Stimulated activated naive CD4-positive, alpha-beta T cell treated with Interleukin-2 at 50 U/mL for 16 hours (primary cell): ENCODE results near the gene LTBP1.
A peak's percentile ranks its signal among the peaks of the same experiment; 100 is the strongest.
"Not testable (repeated sequence)": the region's sequence is repeated elsewhere in the genome, so short reads cannot be mapped to it uniquely, and the experiment has no call there.

Experiments
- DNase-seq: peaks from one replicate; lab custom pipeline; 2025; lab: John Stamatoyannopoulos, UW

Gene LTBP1, protein sequence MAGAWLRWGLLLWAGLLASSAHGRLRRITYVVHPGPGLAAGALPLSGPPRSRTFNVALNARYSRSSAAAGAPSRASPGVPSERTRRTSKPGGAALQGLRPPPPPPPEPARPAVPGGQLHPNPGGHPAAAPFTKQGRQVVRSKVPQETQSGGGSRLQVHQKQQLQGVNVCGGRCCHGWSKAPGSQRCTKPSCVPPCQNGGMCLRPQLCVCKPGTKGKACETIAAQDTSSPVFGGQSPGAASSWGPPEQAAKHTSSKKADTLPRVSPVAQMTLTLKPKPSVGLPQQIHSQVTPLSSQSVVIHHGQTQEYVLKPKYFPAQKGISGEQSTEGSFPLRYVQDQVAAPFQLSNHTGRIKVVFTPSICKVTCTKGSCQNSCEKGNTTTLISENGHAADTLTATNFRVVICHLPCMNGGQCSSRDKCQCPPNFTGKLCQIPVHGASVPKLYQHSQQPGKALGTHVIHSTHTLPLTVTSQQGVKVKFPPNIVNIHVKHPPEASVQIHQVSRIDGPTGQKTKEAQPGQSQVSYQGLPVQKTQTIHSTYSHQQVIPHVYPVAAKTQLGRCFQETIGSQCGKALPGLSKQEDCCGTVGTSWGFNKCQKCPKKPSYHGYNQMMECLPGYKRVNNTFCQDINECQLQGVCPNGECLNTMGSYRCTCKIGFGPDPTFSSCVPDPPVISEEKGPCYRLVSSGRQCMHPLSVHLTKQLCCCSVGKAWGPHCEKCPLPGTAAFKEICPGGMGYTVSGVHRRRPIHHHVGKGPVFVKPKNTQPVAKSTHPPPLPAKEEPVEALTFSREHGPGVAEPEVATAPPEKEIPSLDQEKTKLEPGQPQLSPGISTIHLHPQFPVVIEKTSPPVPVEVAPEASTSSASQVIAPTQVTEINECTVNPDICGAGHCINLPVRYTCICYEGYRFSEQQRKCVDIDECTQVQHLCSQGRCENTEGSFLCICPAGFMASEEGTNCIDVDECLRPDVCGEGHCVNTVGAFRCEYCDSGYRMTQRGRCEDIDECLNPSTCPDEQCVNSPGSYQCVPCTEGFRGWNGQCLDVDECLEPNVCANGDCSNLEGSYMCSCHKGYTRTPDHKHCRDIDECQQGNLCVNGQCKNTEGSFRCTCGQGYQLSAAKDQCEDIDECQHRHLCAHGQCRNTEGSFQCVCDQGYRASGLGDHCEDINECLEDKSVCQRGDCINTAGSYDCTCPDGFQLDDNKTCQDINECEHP (N-terminal part only)

DNA sequence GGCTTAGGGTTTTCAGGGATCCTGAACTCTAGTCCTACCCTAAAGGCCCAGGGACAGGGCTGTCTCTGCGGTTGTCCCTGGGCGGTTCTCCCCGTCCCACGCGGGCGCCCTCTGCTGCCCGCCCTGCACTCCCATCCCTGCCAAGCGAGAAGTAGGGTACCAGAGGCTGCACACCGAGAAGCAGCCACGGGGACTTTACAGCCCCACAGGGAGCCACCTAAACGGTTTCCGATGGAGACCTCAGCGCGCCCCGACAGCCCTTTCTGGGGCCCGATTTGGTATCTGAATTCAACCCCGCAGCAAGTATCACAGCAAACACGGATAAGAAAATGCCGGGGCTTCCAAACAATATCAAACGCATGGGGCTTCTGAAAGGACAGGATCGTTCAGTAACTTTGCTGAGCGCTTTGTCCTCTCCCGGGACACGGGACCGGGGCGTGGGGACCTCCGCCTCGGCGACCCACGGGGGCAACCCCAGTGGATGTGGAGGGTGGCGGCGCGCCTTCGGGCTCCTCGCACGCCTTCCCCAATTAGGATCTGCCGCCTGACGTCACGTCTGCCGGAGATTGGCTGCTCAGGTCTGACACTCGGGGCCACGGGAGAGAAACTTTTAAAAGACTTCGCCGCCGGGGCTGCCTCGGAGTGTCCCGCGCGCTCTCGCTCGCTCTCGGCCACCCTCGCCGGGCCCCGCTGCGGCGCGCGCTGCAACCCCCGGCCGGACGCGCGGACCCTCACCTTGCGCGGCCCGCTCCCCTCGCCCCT is at the start of gene LTBP1:
Gene LTBP1 (plus strand): TSS at position 640 of the 762 bp plus-strand sequence. CDS start 372 bp downstream, outside the sequence.
- peak; percentile 48 for DNase-seq

DNA sequence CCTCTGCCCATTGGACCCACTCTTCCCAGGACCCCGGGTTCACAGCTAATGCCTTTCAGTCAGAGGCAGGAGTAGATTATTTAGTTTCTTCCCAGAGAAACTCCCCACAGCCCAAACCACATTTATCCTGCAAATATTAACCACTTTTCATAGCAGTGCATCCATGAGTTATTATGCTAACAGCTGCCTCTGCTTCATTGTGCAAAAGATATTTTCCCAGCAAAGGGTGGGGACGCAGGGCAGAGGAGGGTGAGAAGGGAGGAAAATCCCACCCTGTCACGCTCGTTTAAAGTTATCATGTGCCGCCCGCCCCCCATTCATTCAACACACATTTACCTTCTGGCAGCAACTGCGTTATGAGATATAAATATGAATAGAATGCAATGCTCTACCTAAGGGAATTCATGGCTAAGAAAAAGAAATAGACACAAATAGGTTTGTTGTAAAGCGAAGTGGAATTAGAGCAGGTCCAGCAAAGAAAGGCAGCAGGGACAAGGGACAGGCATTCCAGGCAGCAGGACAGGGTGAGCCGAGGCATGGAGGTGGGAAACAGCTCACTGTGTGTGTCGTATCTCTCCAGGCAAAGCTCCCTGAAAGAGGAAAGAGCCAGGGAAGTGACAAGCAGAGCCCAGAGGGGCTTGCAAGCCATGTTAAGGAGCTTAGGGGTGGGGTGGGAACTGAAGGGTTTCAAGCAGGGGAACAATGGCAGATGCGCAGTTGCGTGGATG is 46.3 kb upstream of the LTBP1 start:
- DNase-seq: no peak

DNA sequence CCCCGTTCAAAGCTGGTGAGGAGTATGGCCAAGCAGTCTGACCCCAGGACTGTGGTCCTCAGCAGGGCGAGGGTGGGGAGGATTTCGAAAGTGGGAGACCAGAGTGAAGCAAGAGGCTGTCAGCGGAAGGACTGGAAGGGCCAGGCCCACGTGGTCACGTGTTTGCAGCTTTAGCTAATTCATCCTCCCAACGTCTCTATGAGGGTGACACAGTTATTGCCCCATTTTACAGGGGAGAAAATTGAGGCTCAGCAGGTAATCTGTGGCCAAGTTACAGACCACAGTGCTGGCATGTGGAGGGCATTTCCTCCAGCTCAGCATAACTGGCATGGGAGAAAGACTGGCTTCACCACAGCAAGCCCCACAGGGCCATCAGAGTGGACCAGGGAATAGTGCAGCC is 45.4 kb upstream of the LTBP1 start:
- DNase-seq: no peak

DNA sequence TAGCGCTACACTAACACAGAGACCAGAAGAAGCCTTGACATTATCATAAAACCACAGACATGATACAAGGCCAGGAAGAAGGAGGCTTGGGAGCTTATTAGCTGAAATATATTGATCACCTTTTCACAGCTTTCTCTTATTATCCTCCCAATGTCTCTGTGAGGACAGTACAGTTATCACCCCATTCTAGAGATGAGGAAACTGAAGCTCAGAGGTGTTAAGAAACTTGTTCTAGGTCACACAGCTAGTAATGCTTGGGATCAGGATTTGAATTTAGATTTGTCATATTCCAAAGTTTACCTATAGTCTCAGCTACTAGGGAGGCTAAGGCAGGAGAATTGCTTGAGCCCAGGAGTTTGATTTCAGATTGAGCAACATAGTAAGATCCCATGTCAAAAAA is 44.6 kb upstream of the LTBP1 start:
- no peak for DNase-seq

DNA sequence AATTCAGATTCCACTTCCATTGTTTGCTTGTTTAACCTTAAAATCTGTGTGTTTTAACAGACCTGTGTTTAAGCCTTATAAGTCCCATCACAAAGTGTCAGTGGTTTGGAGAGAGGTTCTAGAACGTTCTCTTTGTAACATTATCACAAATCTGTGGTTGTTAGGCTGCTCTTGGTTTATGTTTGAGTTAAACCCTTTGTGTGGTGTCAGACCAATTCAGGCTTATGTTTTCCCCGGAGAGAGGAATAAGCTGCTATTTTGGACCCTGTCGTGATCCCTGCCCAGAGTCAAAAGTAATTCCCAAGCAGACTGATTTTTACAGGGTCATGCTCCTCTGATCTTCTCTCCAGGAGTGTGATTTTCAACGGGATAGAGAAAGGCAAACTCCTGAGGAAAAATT is 43.8 kb upstream of the LTBP1 start:
- DNase-seq: no peak

DNA sequence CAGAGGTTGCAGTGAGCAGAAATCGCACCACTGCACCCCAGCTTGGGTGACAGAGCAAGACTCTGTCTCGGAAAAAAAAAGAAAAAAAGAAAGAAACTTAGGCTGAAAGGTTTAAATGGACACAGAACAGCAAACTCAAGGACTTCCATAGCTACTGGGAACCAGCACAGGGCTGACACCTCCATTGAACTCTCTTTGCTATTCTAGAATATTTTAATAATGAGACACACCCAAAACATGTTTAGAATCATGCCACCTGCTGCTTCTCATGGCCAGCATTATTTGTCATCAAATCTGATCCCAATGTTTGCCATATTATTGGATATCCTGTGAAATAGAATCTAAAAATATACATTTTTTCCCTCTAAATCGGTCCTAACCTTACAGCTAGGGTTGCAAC is 42.7 kb upstream of the LTBP1 start:
- no peak for DNase-seq

DNA sequence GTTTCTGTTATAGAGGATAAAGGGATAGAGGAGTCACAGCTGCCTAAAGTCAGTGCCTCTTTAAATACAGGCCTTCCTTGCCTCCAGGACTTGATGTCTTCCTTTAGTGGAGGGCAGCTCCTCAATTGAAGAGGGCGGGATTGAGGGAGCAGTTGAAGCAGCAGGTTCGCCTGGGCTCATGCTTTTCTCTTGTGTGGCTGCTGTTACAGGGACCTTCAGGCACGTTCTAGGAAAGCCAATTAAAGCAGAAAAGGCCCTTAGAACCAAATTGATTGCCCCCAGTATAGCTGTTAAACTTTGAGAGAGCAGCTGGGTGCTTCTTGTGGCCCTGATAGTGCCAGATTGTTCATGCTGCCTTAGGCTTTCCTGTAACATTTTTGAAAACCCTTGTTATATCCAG is 42.0 kb upstream of the LTBP1 start:
- DNase-seq: no peak

DNA sequence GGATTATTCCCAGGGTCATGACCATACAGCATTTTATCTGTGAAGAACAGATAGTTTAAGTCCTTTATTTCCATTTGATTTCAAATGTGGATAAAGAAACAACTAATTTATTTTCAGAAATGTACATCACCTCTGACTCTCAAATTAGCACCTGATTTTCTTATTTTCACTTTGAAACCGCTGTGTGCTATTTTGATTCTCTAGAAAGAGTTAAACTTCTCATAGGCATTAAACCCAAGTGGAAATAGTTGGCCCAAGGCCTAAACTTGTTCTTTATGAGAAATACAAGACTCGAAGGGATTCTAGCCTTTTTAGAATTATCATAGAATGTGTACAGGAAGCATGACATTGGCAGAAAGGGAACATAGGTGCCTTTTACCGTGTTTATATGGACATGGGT is 41.5 kb upstream of the LTBP1 start:
- no peak for DNase-seq

DNA sequence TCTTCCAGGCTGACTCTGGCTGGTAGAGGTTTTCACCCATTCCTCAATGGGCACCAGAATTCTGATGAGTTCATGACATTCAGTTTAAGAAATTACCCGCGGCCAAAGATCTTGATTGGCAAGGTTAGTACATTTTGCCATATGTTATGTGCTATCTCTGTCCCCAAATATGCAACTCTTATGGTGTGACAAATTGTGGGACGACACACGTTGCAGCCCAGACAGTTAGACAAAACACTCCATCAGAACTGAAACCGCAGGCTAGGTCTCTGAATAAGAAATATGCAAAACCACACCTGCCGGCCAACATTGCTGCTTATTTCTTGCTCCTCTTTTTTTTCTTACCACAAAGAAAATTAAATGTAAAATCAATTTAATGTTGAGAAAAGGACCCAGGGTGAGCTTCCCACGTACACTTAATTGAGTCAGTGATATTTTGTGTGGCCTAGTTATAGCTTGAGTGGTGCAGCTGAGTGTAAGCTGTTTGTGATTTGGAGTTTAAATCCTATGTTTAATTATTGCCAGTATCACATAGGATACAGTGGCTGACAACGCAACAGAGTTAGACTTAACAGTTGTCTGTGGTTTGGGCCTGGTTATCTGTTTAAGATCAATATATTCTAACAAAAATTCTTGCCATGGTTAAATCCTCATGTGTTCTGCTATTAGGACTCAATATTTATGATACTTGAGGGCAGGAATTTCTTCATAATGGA is 35.7 kb upstream of the LTBP1 start:
- DNase-seq: no peak

DNA sequence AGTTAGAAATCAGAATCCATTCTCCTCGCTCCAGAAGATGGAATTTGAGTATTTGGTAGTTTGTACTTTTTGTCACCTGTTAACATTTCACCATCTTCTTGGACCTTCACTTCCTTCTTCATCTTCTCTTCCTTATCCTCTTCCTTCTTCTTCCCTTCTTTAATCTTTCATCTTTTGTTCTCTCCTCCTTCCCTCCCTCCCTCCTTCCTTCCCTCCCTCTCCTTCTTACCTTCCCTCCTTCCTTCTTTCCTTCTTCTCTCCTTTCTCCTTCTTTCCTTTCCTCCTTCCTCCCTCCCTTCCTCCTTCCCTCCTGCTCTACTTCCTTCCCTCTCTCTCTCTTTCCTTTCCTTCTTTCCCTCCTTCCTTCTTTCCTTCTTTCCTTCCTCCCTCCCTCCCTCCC is 31.1 kb upstream of the LTBP1 start:
- DNase-seq: no peak

DNA sequence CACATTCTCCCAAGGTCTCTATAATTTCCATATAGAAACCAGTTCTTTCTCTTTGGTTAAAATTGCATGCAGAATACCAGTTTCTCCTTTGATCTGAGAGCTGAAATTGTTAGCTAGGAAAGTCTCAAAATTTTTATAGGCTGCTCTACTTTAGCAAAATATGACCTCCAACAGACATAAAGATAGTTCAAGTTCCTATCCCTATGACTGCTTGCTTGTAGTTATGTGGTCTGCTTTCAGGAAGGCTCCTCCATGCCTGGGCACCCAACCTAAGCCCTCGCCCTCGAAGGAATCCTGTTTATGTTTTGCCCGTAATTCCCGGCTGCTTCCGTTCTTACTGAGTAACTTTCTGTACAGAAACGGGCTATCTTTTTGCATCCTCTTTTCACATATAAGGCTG is 28.0 kb upstream of the LTBP1 start:
- DNase-seq: no peak

DNA sequence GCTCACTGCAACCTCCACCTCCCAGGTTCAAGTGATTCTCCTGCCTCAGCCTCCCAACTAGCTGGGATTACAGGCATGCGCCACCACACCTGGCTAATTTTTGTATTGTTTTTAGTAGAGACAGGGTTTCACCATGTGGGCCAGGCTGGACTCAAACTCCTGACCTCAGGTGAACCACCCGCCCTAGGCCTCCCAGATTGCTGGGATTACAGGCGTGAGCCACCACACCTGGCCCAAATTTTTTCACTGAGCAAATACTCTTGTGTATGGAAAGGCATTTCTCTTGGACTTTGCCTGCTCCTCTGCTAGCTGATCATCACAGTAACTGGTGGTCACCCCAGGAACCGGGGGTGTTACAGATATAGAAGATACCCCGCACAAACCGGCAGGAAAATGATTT is 26.9 kb upstream of the LTBP1 start:
- not testable (repeated sequence) for DNase-seq

DNA sequence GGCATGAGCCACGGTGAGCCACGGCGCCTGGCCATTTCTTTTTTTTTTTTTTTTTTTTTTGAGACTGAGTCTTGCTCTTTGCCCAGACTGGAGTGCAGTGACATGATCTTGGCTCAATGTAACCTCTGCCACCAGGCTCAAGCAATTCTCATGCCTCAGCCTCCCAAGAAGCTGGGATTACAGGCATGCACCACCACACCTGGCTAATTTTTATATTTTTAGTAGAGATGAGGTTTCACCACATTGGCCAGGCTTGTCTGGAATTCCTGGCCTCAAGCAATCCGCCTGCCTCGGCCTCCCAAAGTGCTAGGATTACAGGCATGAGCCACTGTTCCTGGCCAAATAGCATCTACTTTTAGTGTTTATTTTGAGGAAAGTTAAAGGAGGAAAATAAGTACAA is 25.3 kb upstream of the LTBP1 start:
- not testable (repeated sequence) for DNase-seq

DNA sequence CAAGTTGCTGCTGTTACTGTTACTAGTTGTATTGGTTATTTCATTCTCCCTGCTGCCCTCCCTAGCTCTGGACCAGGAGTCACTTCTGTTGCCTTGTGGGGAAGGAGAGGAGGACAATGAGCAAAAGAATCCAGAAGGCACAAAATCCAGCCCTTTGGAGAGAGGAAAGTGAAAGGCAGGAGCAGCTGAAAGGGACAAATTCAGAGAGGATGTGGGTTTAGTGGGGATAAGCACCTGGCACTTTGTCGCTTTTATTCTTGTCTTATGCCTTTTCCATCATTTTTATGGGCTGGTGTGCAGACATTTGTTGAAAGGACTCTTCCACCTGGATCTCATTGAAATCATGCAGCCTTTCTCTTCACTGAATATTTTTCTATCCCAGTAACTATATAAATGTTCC is 24.3 kb upstream of the LTBP1 start:
- no peak for DNase-seq

DNA sequence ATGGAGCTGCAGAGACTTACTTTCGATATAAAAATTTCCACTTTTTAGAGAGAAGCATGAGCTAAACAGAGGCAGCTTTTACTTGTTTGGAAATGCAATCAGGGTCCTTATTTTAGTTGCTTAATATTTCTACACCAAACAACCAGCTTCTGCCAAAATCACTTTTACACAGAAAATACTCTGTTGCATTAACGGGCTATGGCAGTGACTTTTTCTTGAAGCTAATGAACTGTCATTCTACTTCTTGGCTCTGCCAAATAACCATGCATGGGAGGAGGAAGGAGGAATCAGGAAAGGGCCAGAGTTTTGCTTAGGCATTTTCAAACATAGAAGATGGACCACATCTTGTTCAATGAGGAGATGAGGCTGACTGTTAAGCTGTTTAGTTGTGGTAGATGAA is 23.6 kb upstream of the LTBP1 start:
- DNase-seq: no peak

DNA sequence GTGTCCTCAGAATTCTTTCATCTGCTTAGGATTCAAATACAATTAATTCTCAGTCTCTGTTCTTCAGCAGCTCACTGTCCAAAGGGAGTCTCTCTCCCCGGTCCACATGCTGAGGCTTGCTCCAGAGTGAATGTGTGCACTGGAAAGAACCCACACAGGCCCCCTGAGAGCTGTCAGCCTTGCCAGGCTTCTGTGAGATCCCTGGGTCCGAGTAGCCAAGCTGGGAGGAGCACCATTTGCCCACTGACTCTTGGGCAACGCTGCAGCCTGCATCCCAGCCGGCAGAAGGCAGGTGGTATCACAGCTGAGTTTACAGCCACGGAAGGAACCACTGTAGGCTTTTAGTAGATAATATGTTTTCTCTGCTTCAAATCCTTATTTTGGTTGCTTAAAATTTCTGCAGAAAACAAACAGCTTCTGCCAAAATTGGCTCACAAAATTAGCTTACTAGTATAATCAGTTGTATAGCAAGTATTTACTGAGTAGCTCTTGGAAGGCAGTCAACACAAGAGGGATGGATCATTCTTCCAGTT is 21.4 kb upstream of the LTBP1 start:
- DNase-seq: no peak

DNA sequence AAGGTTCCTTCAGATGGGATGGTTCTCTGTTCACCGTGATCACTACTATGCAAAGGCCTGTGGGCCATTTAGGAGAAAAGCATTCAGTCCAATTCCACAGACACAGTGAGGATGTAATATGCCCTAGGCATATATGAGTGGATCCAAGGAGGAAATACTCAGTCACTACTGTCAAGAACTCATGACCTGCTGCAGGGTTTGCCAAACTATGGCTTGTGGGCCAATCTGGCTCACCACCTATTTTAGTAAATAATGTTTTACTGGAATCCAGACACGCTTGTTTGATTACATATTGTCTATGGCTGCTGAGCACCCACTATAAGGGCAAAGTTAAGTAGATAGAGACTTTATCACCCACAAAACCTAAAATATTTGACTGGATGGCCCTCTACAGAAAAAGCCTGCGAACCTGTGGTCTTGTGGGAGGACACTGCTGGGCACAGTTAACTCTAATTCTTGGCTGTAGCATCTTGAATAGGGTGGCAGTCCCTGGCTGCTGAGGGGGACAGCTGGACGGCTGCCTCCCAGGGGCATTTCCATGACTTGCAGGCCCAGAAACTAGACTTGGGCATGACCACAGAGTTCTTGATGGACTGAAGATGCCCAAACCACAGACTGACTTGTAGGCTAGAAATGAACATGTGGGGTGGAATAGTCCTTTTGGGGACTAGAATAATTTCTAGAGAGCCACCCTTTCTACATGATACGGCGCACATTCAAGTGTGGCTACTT is 20.6 kb upstream of the LTBP1 start:
- no peak for DNase-seq

DNA sequence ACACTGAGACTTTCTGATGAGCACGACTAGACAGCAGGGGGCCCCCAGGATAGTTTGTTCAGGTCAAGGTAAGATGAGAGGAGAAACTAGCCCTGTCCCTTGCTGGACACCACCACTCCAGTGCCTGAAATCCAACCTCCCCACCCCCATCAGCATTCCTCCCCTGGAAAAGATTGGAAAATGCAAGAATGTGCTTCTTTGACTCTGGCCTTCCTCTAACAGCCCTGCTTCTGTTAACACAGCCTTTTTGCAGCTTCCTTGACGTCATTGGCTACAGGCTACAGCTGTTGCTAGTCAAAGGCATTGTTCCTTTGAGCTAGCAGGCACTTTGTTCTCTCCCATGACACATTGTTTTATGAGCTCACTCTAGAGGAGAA is 20.1 kb upstream of the LTBP1 start:
- DNase-seq: no peak

DNA sequence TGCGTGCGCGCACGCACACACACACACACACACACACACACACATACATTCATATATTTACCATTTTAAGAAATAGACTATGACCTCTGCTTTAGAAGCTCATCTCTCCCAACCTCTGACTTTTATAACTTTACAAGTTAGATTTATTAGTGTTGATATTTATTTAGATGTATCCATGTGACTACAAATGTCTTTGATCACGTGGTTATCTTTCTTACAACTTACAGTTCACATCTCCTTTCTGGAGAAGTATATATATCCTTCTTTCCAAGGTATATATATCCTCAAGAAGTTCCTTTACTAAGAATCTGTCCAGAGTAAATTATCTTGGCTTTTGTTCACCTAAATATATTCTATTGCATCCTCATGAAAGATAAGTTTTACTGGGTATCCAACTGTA is 16.3 kb upstream of the LTBP1 start:
- DNase-seq: no peak

DNA sequence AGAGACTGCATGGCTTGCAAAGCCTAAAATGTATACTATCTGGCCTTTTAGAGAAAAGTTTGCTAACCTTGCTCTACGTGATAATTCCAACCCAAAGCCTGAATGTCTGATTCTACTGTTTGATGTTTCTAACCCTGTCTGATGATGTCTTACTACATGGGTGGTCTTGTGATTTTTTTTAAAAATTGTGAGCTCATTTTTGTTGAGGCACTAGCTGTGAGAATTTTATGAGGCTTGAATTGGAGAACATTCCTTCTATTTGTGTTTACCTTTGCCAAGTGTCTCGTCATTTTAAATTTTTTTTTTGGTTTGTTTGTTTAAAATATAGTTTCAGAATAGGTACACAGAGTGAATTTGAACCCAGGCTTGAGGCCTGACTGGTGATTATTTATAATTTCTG is 15.2 kb upstream of the LTBP1 start:
- DNase-seq: no peak
